GM19324 (cell line): ENCODE results near the gene ELAVL1.

ENCODE experiments used
- ATAC-seq: cut with Tn5 transposase; IDR thresholded peaks from one replicate; pipeline ENCODE4 v1.9.1; 2021; ENCODE audit warnings: mild to moderate bottlenecking, moderate library complexity; ENCODE audit not compliant: unreplicated experiment, low FRiP score

ELAVL1 gene

GRCh38 chr19:7987114-7987768 lies 18.2 kb downstream of the ELAVL1 start:
- ATAC-seq = no peak

- no peak for ATAC-seq
These were observed 18.9 kb downstream of the ELAVL1 start for GRCh38 chr19:7986321-7987113.

GRCh38 chr19:7985481-7985911 lies 19.9 kb downstream of the ELAVL1 start:
- no peak for ATAC-seq

GRCh38 chr19:7983995-7984837 lies 21.2 kb downstream of the ELAVL1 start:
- no peak for ATAC-seq

GRCh38 chr19:7983286-7983950 lies 22.0 kb downstream of the ELAVL1 start:
- no peak for ATAC-seq

- ATAC-seq = no peak
These were observed 22.8 kb downstream of the ELAVL1 start for GRCh38 chr19:7982651-7983099.

- ATAC-seq = no peak
These were observed 23.3 kb downstream of the ELAVL1 start for GRCh38 chr19:7982103-7982502.

- no peak for ATAC-seq
These were observed 23.8 kb downstream of the ELAVL1 start for GRCh38 chr19:7981661-7982060.

- no peak for ATAC-seq
These were observed 24.2 kb downstream of the ELAVL1 start for GRCh38 chr19:7981199-7981598.

GRCh38 chr19:7980635-7981121 lies 24.8 kb downstream of the ELAVL1 start:
- ATAC-seq = no peak

GRCh38 chr19:7980168-7980567 lies 25.3 kb downstream of the ELAVL1 start:
- no peak for ATAC-seq

- no peak for ATAC-seq
These were observed 25.9 kb downstream of the ELAVL1 start for GRCh38 chr19:7979559-7979958.

GRCh38 chr19:7979011-7979410 lies 26.4 kb downstream of the ELAVL1 start:
- no peak for ATAC-seq

- ATAC-seq = no peak
These were observed 27.1 kb downstream of the ELAVL1 start for GRCh38 chr19:7978179-7978825.

GRCh38 chr19:7977723-7978040 lies 27.8 kb downstream of the ELAVL1 start:
- no peak for ATAC-seq

GRCh38 chr19:7977021-7977722 lies 28.3 kb downstream of the ELAVL1 start:
- no peak for ATAC-seq

GRCh38 chr19:7976461-7976860 lies 29.0 kb downstream of the ELAVL1 start:
- ATAC-seq = no peak

GRCh38 chr19:7975037-7975436 lies 30.4 kb downstream of the ELAVL1 start:
- ATAC-seq = no peak

GRCh38 chr19:7973883-7974282 lies 31.6 kb downstream of the ELAVL1 start:
- ATAC-seq = no peak
